GM21737 (cell line): ENCODE results near the gene CCR5.

Experiments used
- ATAC-seq: cut with Tn5 transposase; IDR thresholded peaks from one replicate; pipeline ENCODE4 v1.9.1; 2021; ENCODE audit warnings: mild to moderate bottlenecking, moderate library complexity; ENCODE audit not compliant: unreplicated experiment

The CCR5 gene

GRCh38 chr3:46356909-46357308 lies 13.8 kb upstream of the CCR5 start:
- ATAC-seq: no peak

- ATAC-seq: no peak
Measured at GRCh38 chr3:46358466-46358865, 12.3 kb upstream of the CCR5 start.

GRCh38 chr3:46359733-46360493 lies 10.8 kb upstream of the CCR5 start:
- ATAC-seq: no peak

- no peak for ATAC-seq
Measured at GRCh38 chr3:46360907-46361306, 9.8 kb upstream of the CCR5 start.

- ATAC-seq: no peak
Measured at GRCh38 chr3:46361408-46362283, 9.1 kb upstream of the CCR5 start.

- ATAC-seq: no peak
Measured at GRCh38 chr3:46365041-46365440, 5.7 kb upstream of the CCR5 start.

- ATAC-seq: no peak
Measured at GRCh38 chr3:46365737-46366524, 4.8 kb upstream of the CCR5 start.

GRCh38 chr3:46367811-46368210 lies 2.9 kb upstream of the CCR5 start:
- no peak for ATAC-seq

- ATAC-seq: no peak
Measured at GRCh38 chr3:46368569-46368968, 2.2 kb upstream of the CCR5 start.

- no peak for ATAC-seq
Measured at GRCh38 chr3:46369151-46369550, 1.6 kb upstream of the CCR5 start.

- no peak for ATAC-seq
Measured at GRCh38 chr3:46369675-46370132, 1.0 kb upstream of the CCR5 start.

GRCh38 chr3:46371519-46372340 lies 984 bp downstream of the CCR5 start:
- ATAC-seq: no peak

- ATAC-seq: no peak
Measured at GRCh38 chr3:46372492-46373359, 2.0 kb downstream of the CCR5 start.

- no peak for ATAC-seq
Measured at GRCh38 chr3:46374755-46375154, 4.0 kb downstream of the CCR5 start.

GRCh38 chr3:46375218-46375617 lies 4.5 kb downstream of the CCR5 start:
- ATAC-seq: no peak

GRCh38 chr3:46375814-46376213 lies 5.1 kb downstream of the CCR5 start:
- no peak for ATAC-seq

GRCh38 chr3:46378426-46378942 lies 7.7 kb downstream of the CCR5 start:
- no peak for ATAC-seq

GRCh38 chr3:46380471-46381221 lies 9.9 kb downstream of the CCR5 start:
- ATAC-seq: no peak
